NCI-H2107 treated with DMSO at 0.1 percent for 48 hours (cell line): ENCODE measurements around the gene CRISP3.

Experiments
- DNase-seq: peaks from one replicate; lab custom pipeline; 2025; ENCODE audit not compliant: unreplicated experiment; lab: John Stamatoyannopoulos, UW

CRISP3 gene

GRCh38 chr6:49693512-49693911 lies 50.7 kb downstream of the CRISP3 start:
- DNase-seq, result no peak

DNA sequence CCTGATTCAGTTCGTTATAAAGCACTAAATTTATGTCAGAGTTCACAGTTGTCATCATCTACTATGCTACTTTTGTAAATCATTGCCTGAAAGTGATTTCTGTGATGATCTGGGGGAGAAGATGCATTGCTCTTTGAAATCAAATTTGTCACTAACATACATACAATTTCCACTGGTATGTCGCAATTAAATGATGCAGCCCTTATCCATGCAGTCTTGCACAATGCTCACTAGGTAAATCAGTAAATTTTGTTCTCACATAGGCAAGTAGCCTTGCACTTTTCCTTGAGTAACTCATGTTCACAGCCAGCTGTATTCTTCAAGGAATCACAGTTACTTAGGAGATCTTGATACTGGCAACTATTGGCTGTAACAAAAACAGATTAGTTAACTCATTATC lies 51.7 kb downstream of the CRISP3 start:
- DNase-seq, result no peak
